ENCODE results near the gene INS.

The INS gene

GRCh38 chr11:2149460-2149859 lies 11.5 kb downstream of the INS start:
- TF ChIP-seq EZH2phosphoT487 (conservative IDR thresholded peaks at IDR 0.05; ENCODE audit: low read length), result no peak
- no peak for TF ChIP-seq CTCF (IDR thresholded peaks at IDR 0.05; ENCODE audit: insufficient read depth, low read length, poor library complexity, severe bottlenecking)
- Histone ChIP-seq H4K20me1 (ENCODE audit: low read depth, low read length) (no peaks in the 10 kb centered on the region), H3K9me2 (replicated peaks; ENCODE audit: insufficient read depth, low read length) (no peaks in the 10 kb centered on the region), H3K9me3 (ENCODE audit: insufficient read depth, low read length) (no peaks in the 10 kb centered on the region), H3K79me2 (ENCODE audit: insufficient read depth, low read length) (no peaks in the 10 kb centered on the region), H3K27ac (ENCODE audit: low read depth, low read length) (no peak overlapping the region), H3K4me2 (ENCODE audit: low read depth, low read length, poor library complexity, severe bottlenecking) (no peak overlapping the region), H3K9ac (ENCODE audit: low read length) (no peak overlapping the region), H3K36me3 (ENCODE audit: low read length) (no peaks in the 10 kb centered on the region), H3K27me3 (ENCODE audit: low read length) (no peaks in the 10 kb centered on the region), H3F3A (ENCODE audit: insufficient read depth) (no peaks in the 10 kb centered on the region), H3K4me3 (ENCODE audit: insufficient read depth, low read length, poor library complexity, severe bottlenecking) (no peak overlapping the region), H2AFZ (ENCODE audit: low read depth, low read length, severe bottlenecking) (no peak overlapping the region)

- H3K4me2 ChIP-seq (ENCODE audit: low read depth, low read length, poor library complexity, severe bottlenecking), result no peak overlapping the region
- TF ChIP-seq EZH2phosphoT487 (conservative IDR thresholded peaks at IDR 0.05; ENCODE audit: low read length) (no peak), CTCF (IDR thresholded peaks at IDR 0.05; ENCODE audit: insufficient read depth, low read length, poor library complexity, severe bottlenecking) (no peak)
Observed at GRCh38 chr11:2148595-2148994, 12.4 kb downstream of the INS start.

GRCh38 chr11:2147391-2147790 lies 13.6 kb downstream of the INS start:
- no peak for TF ChIP-seq CTCF (IDR thresholded peaks at IDR 0.05; ENCODE audit: insufficient read depth, low read length, poor library complexity, severe bottlenecking)
- TF ChIP-seq EZH2phosphoT487 (conservative IDR thresholded peaks at IDR 0.05; ENCODE audit: low read length), result no peak
- Histone ChIP-seq H3K9me3 (ENCODE audit: insufficient read depth, low read length) (no peaks in the 10 kb centered on the region), H3K9me2 (replicated peaks; ENCODE audit: insufficient read depth, low read length) (no peaks in the 10 kb centered on the region), H3K79me2 (ENCODE audit: insufficient read depth, low read length) (no peaks in the 10 kb centered on the region), H3K4me3 (ENCODE audit: insufficient read depth, low read length, poor library complexity, severe bottlenecking) (no peak overlapping the region), H4K20me1 (ENCODE audit: low read depth, low read length) (no peaks in the 10 kb centered on the region), H3K4me2 (ENCODE audit: low read depth, low read length, poor library complexity, severe bottlenecking) (no peak overlapping the region), H2AFZ (ENCODE audit: low read depth, low read length, severe bottlenecking) (no peak overlapping the region), H3K9ac (ENCODE audit: low read length) (no peak overlapping the region), H3K36me3 (ENCODE audit: low read length) (no peaks in the 10 kb centered on the region), H3F3A (ENCODE audit: insufficient read depth) (no peaks in the 10 kb centered on the region), H3K27me3 (ENCODE audit: low read length) (no peaks in the 10 kb centered on the region), H3K27ac (ENCODE audit: low read depth, low read length) (no peak overlapping the region)

More at GRCh38 chr11:2148595-2148994, 12.4 kb downstream of the INS start:
- H3K27ac ChIP-seq (ENCODE audit: low read depth, low read length), result no peak overlapping the region
- no peaks in the 10 kb centered on the region for H3K27me3 ChIP-seq (ENCODE audit: low read length)
- no peak overlapping the region for H2AFZ ChIP-seq (ENCODE audit: low read depth, low read length, severe bottlenecking)
- H3K9me2 ChIP-seq (replicated peaks; ENCODE audit: insufficient read depth, low read length), result no peaks in the 10 kb centered on the region
- no peaks in the 10 kb centered on the region for H3K79me2 ChIP-seq (ENCODE audit: insufficient read depth, low read length)
- no peak overlapping the region for H3K9ac ChIP-seq (ENCODE audit: low read length)
- H3K36me3 ChIP-seq (ENCODE audit: low read length), result no peaks in the 10 kb centered on the region
- no peaks in the 10 kb centered on the region for H3F3A ChIP-seq (ENCODE audit: insufficient read depth)
- H3K4me3 ChIP-seq (ENCODE audit: insufficient read depth, low read length, poor library complexity, severe bottlenecking), result no peak overlapping the region
- no peaks in the 10 kb centered on the region for H4K20me1 ChIP-seq (ENCODE audit: low read depth, low read length)
- no peaks in the 10 kb centered on the region for H3K9me3 ChIP-seq (ENCODE audit: insufficient read depth, low read length)

Measured in SU-DHL-6 (cell line).